HuH-7 (cell line): ENCODE results near the gene SEMA3A.
"Not testable (repeated sequence)": the region's sequence is repeated elsewhere in the genome, so short reads cannot be mapped to it uniquely, and the experiment has no call there.

ENCODE experiments used
- DNase-seq: peaks from one replicate; pipeline ENCODE4 v3.0.0; 2011; ENCODE audit warnings: low spot score

SEMA3A gene

GRCh38 chr7:84062489-84062901 is 132.1 kb downstream of the SEMA3A start:
- DNase-seq, result not testable (repeated sequence)

DNA sequence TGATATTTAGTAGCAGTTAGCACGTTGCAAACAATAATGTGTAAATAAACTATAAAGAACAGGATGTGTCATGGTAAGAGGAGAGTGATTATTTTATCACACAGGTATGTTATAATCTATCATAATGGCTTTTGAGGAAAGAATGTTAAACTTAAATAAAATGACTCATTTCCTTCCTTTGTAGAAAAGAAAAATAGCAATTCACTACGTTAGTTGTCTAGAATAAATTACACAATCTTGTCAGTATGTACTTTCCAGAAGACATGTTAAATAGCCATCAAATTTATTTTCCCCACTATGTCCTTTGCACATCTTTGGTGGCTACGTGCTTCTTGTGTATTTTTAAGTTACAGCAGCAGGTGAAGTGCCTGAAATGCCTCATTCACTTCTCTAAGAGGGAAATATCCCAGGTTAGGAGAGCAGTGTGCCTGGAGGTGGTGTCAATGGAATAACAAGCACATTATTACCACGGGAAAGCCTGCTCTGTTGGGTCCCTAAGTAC is 133.8 kb downstream of the SEMA3A start:
- DNase-seq, result no peak

- DNase-seq, result no peak
These were observed 134.6 kb downstream of the SEMA3A start for GRCh38 chr7:84060000-84060399.

DNA sequence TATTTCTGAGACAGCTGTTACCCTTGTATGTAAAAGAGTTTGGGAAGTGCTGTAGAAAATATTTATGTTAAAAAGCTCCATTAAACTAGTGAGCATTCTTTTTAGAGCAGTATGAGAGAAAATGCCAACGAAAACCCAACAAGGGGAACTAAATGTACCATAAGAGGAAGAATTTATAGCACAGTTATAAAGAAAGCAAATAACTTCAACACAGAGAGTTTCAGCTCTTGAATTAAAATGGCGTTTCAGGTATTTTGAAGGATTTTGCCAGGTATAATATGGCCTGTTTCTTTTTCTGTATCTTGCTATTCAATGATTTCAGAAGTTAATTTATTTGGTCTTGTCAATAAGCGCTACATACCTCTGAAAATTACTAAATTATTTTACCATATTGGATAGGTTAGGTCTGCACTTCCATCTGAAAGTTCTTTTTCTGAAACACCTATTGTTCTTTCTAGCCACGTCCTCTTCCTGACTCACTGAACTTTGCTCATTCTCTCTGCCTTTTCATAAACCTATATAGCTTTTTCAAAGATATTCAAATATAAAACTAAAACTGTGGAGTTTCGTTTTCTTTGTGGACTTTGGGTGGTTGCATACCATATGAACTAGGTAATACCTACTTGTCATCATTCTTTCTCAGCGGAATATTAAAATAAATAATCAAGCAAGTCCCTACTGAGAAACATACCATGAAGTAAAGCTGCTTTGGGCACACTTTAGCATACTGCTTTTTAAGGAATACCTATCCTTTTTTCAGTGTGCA is 136.1 kb downstream of the SEMA3A start:
- no peak for DNase-seq

DNA sequence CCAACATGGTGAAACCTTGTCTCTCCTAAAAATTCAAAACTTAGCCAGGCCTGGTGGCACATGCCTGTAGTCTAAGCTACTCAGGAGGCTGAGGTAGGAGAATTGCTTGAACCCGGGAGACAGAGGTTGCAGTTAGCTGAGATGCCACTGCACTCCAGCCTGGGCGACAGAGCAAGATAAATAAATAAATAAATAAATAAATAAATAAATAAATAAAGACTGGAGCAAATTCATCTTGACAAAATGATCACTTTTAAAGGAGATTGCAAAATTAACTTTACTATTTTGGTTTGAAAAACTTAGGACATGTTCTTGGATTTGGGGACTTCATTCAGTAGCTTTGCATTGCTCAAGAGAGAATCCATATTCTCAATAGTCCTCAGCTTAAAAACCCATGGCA is 137.0 kb downstream of the SEMA3A start:
- DNase-seq, result no peak

GRCh38 chr7:84055904-84056605 is 138.5 kb downstream of the SEMA3A start:
- no peak for DNase-seq

GRCh38 chr7:84055199-84055598 is 139.4 kb downstream of the SEMA3A start:
- DNase-seq, result not testable (repeated sequence)

DNA sequence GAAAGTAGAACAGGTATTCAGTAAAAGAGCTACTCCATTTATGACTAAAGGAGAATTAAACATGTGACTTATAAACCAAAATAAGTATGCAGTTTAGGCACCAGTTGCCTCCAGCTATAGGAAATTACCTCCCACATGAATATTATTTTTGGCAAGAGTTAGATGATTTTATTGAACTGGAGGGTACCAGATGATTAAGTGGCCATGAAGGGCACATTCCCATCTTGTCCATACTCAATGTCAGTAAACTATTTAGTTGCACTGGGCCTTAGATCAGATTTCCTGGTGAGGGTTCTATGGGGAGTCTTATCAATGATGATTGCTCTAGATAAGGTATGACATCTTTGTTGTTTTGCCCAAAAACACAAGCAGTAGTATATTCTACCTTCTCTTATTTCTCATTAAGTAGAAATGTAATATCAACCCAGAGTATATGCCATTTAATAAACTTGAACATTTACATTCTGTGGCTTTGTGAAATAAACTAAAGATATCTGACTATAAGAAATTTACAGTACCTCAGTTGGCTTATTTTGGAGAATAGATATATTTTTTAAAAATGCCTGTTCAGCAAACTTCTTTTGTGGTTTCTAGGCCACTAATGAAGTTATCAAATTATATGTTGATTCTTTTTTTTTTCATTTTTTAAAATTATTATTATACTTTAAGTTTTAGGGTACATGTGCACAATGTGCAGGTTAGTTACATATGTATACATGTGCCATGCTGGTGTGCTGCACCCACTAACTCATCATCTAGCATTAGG is 145.3 kb downstream of the SEMA3A start:
- DNase-seq, result no peak

GRCh38 chr7:84047085-84047484 is 147.5 kb downstream of the SEMA3A start:
- no peak for DNase-seq

- DNase-seq, result no peak
These were observed 149.8 kb downstream of the SEMA3A start for GRCh38 chr7:84044834-84045233.

- no peak for DNase-seq
These were observed 150.9 kb downstream of the SEMA3A start for GRCh38 chr7:84043661-84044191.

DNA sequence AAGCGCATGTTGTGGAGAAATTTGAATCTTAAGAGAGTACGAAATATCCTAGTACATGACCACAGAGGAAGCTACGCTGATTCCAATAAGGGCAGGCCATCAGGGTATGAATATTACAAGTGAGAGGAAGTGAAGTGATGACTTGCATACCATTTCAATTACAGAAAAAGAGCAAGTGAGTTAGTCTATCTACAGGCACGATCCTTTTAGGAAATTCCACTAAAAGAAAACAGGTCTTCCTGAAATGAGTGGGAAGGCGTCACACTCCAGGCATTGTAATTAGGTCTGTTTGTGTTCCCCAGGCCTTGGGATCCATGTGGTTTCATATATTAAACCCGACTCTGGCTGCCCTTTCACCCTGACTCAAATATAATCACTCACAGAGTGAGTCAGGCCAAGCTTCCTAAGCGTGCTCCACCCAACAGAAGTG is 152.5 kb downstream of the SEMA3A start:
- no peak for DNase-seq

GRCh38 chr7:84041649-84042048 is 152.9 kb downstream of the SEMA3A start:
- DNase-seq, result no peak

GRCh38 chr7:84040355-84040754 is 154.2 kb downstream of the SEMA3A start:
- no peak for DNase-seq

DNA sequence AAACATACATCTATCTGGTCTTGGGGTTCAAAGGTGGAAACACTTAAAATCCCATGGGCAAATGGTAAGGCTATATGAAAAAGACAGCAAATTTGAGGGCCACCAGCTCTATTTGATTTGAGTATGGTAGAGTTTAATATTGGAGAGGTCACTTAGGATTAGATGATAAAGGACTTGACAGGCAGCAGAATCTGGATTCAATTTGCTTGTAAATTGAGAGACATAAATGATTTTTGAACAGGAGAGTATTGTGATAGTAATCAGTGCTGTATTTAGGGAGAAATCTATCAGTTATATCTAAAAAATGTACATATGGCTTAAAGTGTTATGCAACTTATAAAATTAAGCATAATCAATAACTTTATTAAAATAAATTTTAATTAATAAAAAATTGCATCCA is 155.2 kb downstream of the SEMA3A start:
- DNase-seq, result no peak

DNA sequence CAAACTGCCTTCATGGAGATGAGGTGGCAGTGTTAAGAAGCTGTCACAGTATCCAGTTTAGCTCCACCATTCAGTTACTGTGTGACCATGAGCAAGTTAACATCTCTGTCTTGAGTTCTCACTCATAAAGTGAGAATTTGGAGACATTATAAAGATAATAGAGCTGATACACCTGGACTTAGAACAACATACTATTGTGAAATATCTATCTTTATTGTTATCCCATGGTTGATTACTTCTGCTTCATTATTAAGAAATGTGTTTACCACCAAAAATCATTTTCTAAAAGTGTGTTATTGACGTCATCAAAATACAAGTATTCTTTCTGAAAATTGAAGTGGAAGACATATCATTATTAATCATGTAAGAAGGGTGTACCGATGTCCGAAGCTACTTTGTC is 166.9 kb downstream of the SEMA3A start:
- DNase-seq, result no peak

GRCh38 chr7:84025332-84025927 is 169.2 kb downstream of the SEMA3A start:
- no peak for DNase-seq

- peak; percentile 30 for DNase-seq
These were observed 171.8 kb downstream of the SEMA3A start for GRCh38 chr7:84022684-84023308.

DNA sequence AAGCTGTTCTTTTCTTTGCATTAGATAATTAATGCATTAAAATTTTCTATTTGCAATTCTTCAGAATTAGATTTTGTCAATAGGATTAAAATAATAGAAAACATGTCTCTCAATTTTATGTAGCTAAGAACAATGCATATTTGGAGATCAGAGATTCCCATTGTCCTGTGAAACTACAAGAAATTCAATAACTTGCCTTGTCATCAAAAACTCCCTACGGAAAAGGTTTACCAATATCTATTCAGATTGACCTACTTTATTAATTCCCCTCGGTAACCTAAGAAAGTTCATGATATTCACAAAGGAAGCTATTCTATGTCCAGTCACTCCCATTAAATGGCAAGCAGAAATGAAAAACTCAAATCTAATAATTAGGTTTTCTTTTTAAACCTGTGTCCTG is 172.6 kb downstream of the SEMA3A start:
- DNase-seq, result no peak

DNA sequence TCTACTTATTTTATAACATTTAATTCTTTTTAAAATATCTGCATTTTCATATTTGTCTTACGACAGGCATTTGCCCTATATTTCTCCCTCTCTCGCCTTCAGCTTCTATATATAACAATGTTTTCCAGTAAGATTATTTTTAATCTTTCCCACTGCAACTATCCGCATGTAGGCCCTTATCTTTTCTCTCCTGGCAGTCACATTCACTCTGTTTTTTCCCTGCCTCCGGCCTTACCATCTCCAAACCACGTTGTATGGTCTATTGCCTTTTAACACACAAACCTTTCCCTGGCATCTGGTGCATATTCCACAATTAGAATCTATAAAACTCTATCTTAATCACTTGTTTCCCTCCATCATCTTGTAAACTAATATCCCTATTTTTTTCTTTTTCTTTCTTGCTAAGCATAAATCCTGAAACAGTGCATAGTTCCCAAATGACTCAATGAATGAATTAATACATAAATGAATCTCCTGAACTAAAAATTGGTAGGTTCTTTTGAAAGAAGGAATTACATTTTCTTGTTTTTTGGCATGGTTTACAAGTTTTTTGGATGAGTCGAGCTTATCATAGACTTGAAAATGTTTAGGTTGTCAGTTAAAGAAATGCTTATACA is 173.2 kb downstream of the SEMA3A start:
- no peak for DNase-seq

DNA sequence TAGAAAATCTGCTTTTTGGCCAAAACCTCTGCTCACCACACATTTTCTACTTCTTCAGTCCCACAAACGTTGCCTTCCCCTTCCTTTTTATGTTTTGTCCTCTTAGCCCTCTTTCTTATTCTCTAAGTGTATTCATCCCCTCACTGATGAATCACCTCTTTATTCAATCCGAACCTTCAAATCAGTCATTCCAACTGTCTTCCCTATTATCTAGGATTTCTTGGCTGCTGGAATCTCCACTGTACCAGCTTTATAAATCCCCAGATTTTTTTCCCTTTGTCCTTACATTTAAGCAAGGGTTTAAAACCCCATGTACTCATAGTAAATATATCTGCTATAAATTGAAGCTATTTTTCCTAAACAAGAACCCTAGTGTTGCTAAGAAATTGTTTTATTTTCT is 176.9 kb downstream of the SEMA3A start:
- DNase-seq, result no peak
